Testis (tissue), 3 donors: Measurements from ENCODE around the gene C1QTNF4. TPM values are rescaled to one million over a fixed set of nuclear protein-coding genes. Genes with fewer than 3 reads are reported as not detected.

Source experiments
- DNase-seq: peaks from one replicate; pipeline ENCODE4 v3.0.0-alpha.2; 2019
- H3K27ac ChIP-seq, 2 donors: fragments of 200-600 bp; sonication (generic); one replicate each; pipeline ENCODE4 v1.5.1; 2019
- H3K27me3 ChIP-seq: fragments of 200-600 bp; sonication (generic); one replicate; pipeline ENCODE4 v1.5.1; 2019
- H3K36me3 ChIP-seq: fragments of 200-600 bp; sonication (generic); one replicate; pipeline ENCODE4 v1.5.1; 2017; ENCODE audit warnings: low read depth; ENCODE audit errors: missing control alignments
- H3K4me1 ChIP-seq: fragments of 200-600 bp; sonication (generic); one replicate; pipeline ENCODE4 v1.5.1; 2019
- H3K4me3 ChIP-seq, 2 donors: fragments of 200-600 bp; sonication (generic); one replicate each; pipeline ENCODE4 v1.5.1; 2017 to 2019
- H3K9me3 ChIP-seq: fragments of 200-600 bp; sonication (generic); one replicate; pipeline ENCODE4 v1.5.1; 2017
- POLR2A ChIP-seq: fragments of 450-650 bp; IDR thresholded peaks from one replicate; pipeline ENCODE4 v1.6.1; 2017; ENCODE audit warnings: antibody characterized with exemption, mild to moderate bottlenecking, moderate library complexity
- WGBS, 2 donors: methylation state at CpG; one replicate each; pipeline ENCODE4 v1.1.5; 2018; 5-methylcytosine and 5-hydroxymethylcytosine counted together
- intact Hi-C: fragments of 100-400 bp; cut with DNase I; formaldehyde crosslinking; loops from one replicate; pipeline ENCODE4 v1.15.1; 2023; ENCODE audit warnings: low total_unique reads
- polyA plus RNA-seq: library from polyadenylated mRNA; stranded (reverse); fragments of 350-450 nt; fragmentation: Illumina TruSeq; extraction: RNeasy Lipid Tissue Mini Kit (QIAGEN cat#74804); gene quantifications from one replicate; pipeline ENCODE4 v1.2.3, GENCODE V29; 2014; ENCODE audit warnings: low read depth, low replicate concordance; ENCODE audit not compliant: insufficient read depth
- total RNA-seq, 2 donors: library from RNA; depleted of rRNA; stranded (reverse); fragments of >200 nt; gene quantifications; one replicate each; pipeline ENCODE4 v1.2.3, GENCODE V29; 2016
- TF ChIP-seq, protein P1 (sequence below), 3 experiments: fragments of 450-650 bp in 2 of 3; fragments of 200-600 bp in 1 of 3; sonication (generic) in 1 of 3; IDR thresholded peaks; one replicate each; pipeline ENCODE4 v1.5.1; 2016 to 2019; ENCODE audit warnings: antibody characterized with exemption in 3 of 3, mild to moderate bottlenecking in 2 of 3, moderate library complexity in 1 of 3

The C1QTNF4 gene
- total and polyA plus RNA-seq, 3 donors from 2014 or later = 2.6 to 25.1 (median 15.4) TPM

GRCh38 chr11:47606731-47607130, 12.5 kb upstream of the C1QTNF4 start:
- WGBS, 2 donors = 57 to 70% methylated on average over 5 of the region's 5 CpGs

DNA sequence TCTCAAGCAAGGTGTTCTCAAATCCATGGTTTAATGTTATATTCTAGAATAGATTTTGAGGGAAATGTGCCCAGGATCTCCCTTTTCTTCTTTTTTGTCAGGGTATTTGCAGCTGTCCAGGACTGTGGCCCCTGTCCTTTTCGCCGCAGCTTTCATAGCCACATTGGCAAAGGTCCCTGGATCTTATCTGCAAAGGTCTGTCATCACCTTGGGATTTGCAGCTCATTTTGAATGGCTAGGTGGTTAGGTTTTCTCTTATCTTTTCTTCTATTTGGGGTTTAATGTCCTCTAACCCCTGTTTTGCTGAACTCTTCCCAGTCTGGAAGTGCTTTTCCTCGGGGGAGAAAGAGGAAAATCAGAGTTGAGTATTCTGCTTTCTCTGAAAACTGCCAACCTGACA, 11.7 kb upstream of the C1QTNF4 start:
- H3K27me3 ChIP-seq = no peaks in the 10 kb centered on the region
- no peak overlapping the region for H3K4me3 ChIP-seq
- H3K27ac ChIP-seq = no peak overlapping the region
- 80 to 86% methylated on average over 3 of the region's 3 CpGs for WGBS, 2 donors
- no peaks in the 10 kb centered on the region for H3K9me3 ChIP-seq
- intact Hi-C loops = no loop called here
- no peaks in the 10 kb centered on the region for H3K36me3 ChIP-seq
- peaks cover 3% of the 10 kb centered on the region for H3K4me1 ChIP-seq
- DNase-seq = no peak
- TF ChIP-seq POLR2A = no peak
- TF ChIP-seq, protein P1, sequence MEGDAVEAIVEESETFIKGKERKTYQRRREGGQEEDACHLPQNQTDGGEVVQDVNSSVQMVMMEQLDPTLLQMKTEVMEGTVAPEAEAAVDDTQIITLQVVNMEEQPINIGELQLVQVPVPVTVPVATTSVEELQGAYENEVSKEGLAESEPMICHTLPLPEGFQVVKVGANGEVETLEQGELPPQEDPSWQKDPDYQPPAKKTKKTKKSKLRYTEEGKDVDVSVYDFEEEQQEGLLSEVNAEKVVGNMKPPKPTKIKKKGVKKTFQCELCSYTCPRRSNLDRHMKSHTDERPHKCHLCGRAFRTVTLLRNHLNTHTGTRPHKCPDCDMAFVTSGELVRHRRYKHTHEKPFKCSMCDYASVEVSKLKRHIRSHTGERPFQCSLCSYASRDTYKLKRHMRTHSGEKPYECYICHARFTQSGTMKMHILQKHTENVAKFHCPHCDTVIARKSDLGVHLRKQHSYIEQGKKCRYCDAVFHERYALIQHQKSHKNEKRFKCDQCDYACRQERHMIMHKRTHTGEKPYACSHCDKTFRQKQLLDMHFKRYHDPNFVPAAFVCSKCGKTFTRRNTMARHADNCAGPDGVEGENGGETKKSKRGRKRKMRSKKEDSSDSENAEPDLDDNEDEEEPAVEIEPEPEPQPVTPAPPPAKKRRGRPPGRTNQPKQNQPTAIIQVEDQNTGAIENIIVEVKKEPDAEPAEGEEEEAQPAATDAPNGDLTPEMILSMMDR (IDR thresholded peaks at IDR 0.05) = no peak

More at GRCh38 chr11:47606731-47607130, 12.5 kb upstream of the C1QTNF4 start:
- TF ChIP-seq, protein P1 (IDR thresholded peaks at IDR 0.05) = no peak
- TF ChIP-seq POLR2A = no peak
- no peak for DNase-seq
- intact Hi-C loops = no loop called here
- Histone ChIP-seq H3K9me3 (no peaks in the 10 kb centered on the region), H3K27ac (no peak overlapping the region), H3K27me3 (no peaks in the 10 kb centered on the region), H3K36me3 (no peaks in the 10 kb centered on the region), H3K4me3 (no peak overlapping the region), H3K4me1 (peaks cover 3% of the 10 kb centered on the region)

- TF ChIP-seq, protein P1 (IDR thresholded peaks at IDR 0.05) = no peak
- no peak for TF ChIP-seq POLR2A
- no peaks in the 10 kb centered on the region for H3K9me3 ChIP-seq
- no peak for DNase-seq
- no peak overlapping the region for H3K27ac ChIP-seq
- WGBS, 2 donors = 89 to 96% methylated on average over 4 of the region's 4 CpGs
- peaks cover 3% of the 10 kb centered on the region for H3K4me1 ChIP-seq
- no peaks in the 10 kb centered on the region for H3K36me3 ChIP-seq
- no peak overlapping the region for H3K4me3 ChIP-seq
- intact Hi-C loops = no loop called here
- no peaks in the 10 kb centered on the region for H3K27me3 ChIP-seq
Observed at GRCh38 chr11:47603295-47603694, 9.1 kb upstream of the C1QTNF4 start.

DNA sequence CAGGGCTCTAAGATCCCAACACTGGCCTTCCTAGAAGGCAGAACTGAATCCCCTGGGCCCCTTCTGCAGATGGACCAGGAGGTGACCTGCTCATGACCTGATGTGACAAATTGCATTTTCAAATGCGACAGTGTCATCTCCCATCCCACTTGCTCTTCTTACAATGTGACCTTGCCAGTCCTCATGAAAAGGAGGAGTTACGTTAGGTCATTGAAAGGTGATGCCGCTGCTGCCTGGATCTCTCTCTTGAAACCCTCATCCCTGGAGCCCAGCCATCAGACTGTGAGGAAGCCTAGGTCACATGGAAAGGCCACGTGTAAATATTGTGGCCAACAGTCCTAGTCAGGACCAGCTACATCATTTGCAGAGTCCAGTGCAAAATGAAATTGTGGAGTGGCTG, 5.7 kb upstream of the C1QTNF4 start:
- no peaks in the 10 kb centered on the region for H3K4me1 ChIP-seq
- no peak for DNase-seq
- H3K36me3 ChIP-seq = no peaks in the 10 kb centered on the region
- intact Hi-C loops = no loop called here
- no peak overlapping the region for H3K4me3 ChIP-seq
- H3K27ac ChIP-seq = no peak overlapping the region
- no peaks in the 10 kb centered on the region for H3K27me3 ChIP-seq
- 70 to 74% methylated on average over 4 of the region's 4 CpGs for WGBS, 2 donors
- no peaks in the 10 kb centered on the region for H3K9me3 ChIP-seq
- TF ChIP-seq POLR2A = no peak
- TF ChIP-seq, protein P1 (IDR thresholded peaks at IDR 0.05) = no peak

DNA sequence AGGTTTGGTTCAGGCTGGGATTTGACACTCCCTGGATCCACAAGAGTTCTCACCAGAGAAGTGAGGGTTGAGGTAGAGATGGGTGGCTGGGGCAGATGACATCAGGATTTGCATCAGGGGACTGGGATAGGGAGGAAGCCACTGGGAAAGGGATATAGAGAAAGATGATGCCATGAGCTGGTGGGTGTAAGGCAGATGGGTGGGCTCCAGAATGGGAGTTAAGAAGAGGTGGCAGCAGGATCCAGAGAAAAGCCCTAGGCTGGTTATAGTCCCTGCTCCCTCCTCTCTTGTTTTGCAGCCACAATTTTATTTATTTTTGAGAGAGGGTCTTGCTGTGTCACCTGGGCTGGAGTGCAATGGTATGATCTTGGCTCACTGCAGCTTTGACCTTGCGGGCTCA, 1.8 kb upstream of the C1QTNF4 start:
- 88 to 94% methylated on average over 1 of the region's 1 CpG for WGBS, 2 donors
- Histone ChIP-seq H3K9me3 (no peaks in the 10 kb centered on the region), H3K36me3 (no peaks in the 10 kb centered on the region), H3K4me3 (no peak overlapping the region), H3K4me1 (peaks cover 4% of the 10 kb centered on the region), H3K27ac (no peak overlapping the region), H3K27me3 (no peaks in the 10 kb centered on the region)
- TF ChIP-seq, protein P1 (IDR thresholded peaks at IDR 0.05) = no peak
- no peak for TF ChIP-seq POLR2A
- no peak for DNase-seq
- intact Hi-C loops = no loop called here
